ENCODE measurements around the gene NRG3.

NRG3 gene

GRCh38 chr10:82759050-82759449 is 884.1 kb downstream of the NRG3 start:
- no peaks in the 10 kb centered on the region for H3K36me3 ChIP-seq (replicated peaks)
- TF ChIP-seq CTCF (IDR thresholded peaks at IDR 0.05; ENCODE audit: low read depth, low read length, missing control alignments): no peak

GRCh38 chr10:82762641-82763040 is 887.6 kb downstream of the NRG3 start:
- H3K27ac ChIP-seq: no peak overlapping the region
- no peak for DNase-seq
- TF ChIP-seq CTCF (IDR thresholded peaks at IDR 0.05; ENCODE audit: low read depth, low read length, missing control alignments): no peak
- in situ Hi-C loops (cut with HindIII; ENCODE audit: low pct_ligation_motif_present, low sequenced_read_pairs): no loop called here
- H3K4me3 ChIP-seq (ENCODE audit: low read depth, low read length): no peak overlapping the region
- H3K27me3 ChIP-seq (replicated peaks): no peaks in the 10 kb centered on the region
- no peaks in the 10 kb centered on the region for H3K36me3 ChIP-seq (replicated peaks)

More at GRCh38 chr10:82759050-82759449, 884.1 kb downstream of the NRG3 start:
- H3K27ac ChIP-seq: no peak overlapping the region
- DNase-seq: no peak
- H3K4me3 ChIP-seq (ENCODE audit: low read depth, low read length): no peak overlapping the region
- in situ Hi-C loops (cut with HindIII; ENCODE audit: low pct_ligation_motif_present, low sequenced_read_pairs): no loop called here
- no peaks in the 10 kb centered on the region for H3K27me3 ChIP-seq (replicated peaks)

- no peaks in the 10 kb centered on the region for H3K27me3 ChIP-seq (replicated peaks)
- H3K36me3 ChIP-seq (replicated peaks): no peaks in the 10 kb centered on the region
- H3K4me3 ChIP-seq (ENCODE audit: low read depth, low read length): no peak overlapping the region
- TF ChIP-seq CTCF (IDR thresholded peaks at IDR 0.05; ENCODE audit: low read depth, low read length, missing control alignments): no peak
- DNase-seq: no peak
- H3K27ac ChIP-seq: no peak overlapping the region
- in situ Hi-C loops (cut with HindIII; ENCODE audit: low pct_ligation_motif_present, low sequenced_read_pairs): no loop called here
Measured at GRCh38 chr10:82768040-82768439, 893.0 kb downstream of the NRG3 start.

- in situ Hi-C loops (cut with HindIII; ENCODE audit: low pct_ligation_motif_present, low sequenced_read_pairs): no loop called here
- H3K36me3 ChIP-seq (replicated peaks): no peaks in the 10 kb centered on the region
- TF ChIP-seq CTCF (IDR thresholded peaks at IDR 0.05; ENCODE audit: low read depth, low read length, missing control alignments): no peak
- no peaks in the 10 kb centered on the region for H3K27me3 ChIP-seq (replicated peaks)
- H3K4me3 ChIP-seq (ENCODE audit: low read depth, low read length): no peak overlapping the region
- H3K27ac ChIP-seq: no peak overlapping the region
- no peak for DNase-seq
Measured at GRCh38 chr10:82778908-82779307, 903.9 kb downstream of the NRG3 start.

- H3K27ac ChIP-seq: no peak overlapping the region
- H3K27me3 ChIP-seq (replicated peaks): no peaks in the 10 kb centered on the region
- in situ Hi-C loops (cut with HindIII; ENCODE audit: low pct_ligation_motif_present, low sequenced_read_pairs): no loop called here
- TF ChIP-seq CTCF (IDR thresholded peaks at IDR 0.05; ENCODE audit: low read depth, low read length, missing control alignments): peak; percentile 23
- DNase-seq: no peak
- H3K36me3 ChIP-seq (replicated peaks): no peaks in the 10 kb centered on the region
- H3K4me3 ChIP-seq (ENCODE audit: low read depth, low read length): no peak overlapping the region
Measured at GRCh38 chr10:82796510-82796909, 921.5 kb downstream of the NRG3 start.

- H3K27ac ChIP-seq: no peak overlapping the region
- H3K4me3 ChIP-seq (ENCODE audit: low read depth, low read length): no peak overlapping the region
- no peak for TF ChIP-seq CTCF (IDR thresholded peaks at IDR 0.05; ENCODE audit: low read depth, low read length, missing control alignments)
- DNase-seq: no peak
- H3K36me3 ChIP-seq (replicated peaks): no peaks in the 10 kb centered on the region
- in situ Hi-C loops (cut with HindIII; ENCODE audit: low pct_ligation_motif_present, low sequenced_read_pairs): no loop called here
- no peaks in the 10 kb centered on the region for H3K27me3 ChIP-seq (replicated peaks)
Measured at GRCh38 chr10:82801289-82801688, 926.3 kb downstream of the NRG3 start.

Measured in brain microvascular endothelial cell (primary cell).